Stomach (tissue), 4 donors: ENCODE results near the gene OTOG.

Source experiments
- EP300 ChIP-seq: sonication (generic); formaldehyde crosslinking; IDR thresholded peaks from one replicate; pipeline ENCODE4 v1.6.1; 2017; ENCODE audit warnings: antibody characterized with exemption
- POLR2A ChIP-seq, 4 donors: fragments of 450-650 bp; IDR thresholded peaks; one replicate each; pipeline ENCODE4 v1.6.1; 2016; ENCODE audit warnings: antibody characterized with exemption in 4 of 4, control low read depth in 2 of 4, mild to moderate bottlenecking in 1 of 4, moderate library complexity in 1 of 4
- TF ChIP-seq, protein P1 (sequence below), 7 experiments: fragments of 450-650 bp in 4 of 7; fragments of 200-600 bp in 3 of 7; sonication (generic) in 3 of 7; IDR thresholded peaks; one replicate each; pipeline ENCODE4 v1.5.1; 2016 to 2019; ENCODE audit warnings: antibody characterized with exemption in 7 of 7, control low read depth in 2 of 7, mild to moderate bottlenecking in 1 of 7

DNA sequence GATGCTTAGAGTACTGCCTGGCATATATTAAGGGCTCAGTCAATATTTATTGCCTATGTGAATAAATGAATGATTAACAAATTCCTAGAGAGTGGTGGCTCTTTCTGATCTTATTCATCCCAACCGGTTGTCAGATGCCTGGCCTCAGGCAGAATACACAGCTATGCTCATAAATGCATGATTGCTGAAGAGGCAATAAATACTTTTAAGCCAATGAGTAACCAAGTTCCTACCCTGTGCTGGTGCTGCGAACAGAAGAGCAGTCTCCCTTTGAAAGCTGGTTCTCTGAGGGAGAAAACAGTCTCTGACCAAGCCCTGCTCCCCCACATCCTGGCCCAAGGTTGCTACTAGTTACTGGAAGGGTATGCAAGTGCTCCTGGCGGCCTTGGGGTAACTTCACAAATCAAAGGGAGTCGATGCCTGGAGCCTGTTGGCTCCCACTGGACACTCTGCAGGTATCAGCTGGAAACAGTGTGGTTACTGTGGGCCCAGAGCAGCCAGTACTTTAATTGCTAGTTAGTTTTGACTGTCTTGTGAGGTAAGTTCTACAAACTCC, 5.7 kb upstream of the OTOG start:
- TF ChIP-seq POLR2A (IDR thresholded peaks at IDR 0.05) (no peak), EP300 (no peak)
- TF ChIP-seq, protein P1, sequence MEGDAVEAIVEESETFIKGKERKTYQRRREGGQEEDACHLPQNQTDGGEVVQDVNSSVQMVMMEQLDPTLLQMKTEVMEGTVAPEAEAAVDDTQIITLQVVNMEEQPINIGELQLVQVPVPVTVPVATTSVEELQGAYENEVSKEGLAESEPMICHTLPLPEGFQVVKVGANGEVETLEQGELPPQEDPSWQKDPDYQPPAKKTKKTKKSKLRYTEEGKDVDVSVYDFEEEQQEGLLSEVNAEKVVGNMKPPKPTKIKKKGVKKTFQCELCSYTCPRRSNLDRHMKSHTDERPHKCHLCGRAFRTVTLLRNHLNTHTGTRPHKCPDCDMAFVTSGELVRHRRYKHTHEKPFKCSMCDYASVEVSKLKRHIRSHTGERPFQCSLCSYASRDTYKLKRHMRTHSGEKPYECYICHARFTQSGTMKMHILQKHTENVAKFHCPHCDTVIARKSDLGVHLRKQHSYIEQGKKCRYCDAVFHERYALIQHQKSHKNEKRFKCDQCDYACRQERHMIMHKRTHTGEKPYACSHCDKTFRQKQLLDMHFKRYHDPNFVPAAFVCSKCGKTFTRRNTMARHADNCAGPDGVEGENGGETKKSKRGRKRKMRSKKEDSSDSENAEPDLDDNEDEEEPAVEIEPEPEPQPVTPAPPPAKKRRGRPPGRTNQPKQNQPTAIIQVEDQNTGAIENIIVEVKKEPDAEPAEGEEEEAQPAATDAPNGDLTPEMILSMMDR (IDR thresholded peaks at IDR 0.05) = no peak
